ENCODE measurements around the gene ZNF627.

ZNF627 gene

DNA sequence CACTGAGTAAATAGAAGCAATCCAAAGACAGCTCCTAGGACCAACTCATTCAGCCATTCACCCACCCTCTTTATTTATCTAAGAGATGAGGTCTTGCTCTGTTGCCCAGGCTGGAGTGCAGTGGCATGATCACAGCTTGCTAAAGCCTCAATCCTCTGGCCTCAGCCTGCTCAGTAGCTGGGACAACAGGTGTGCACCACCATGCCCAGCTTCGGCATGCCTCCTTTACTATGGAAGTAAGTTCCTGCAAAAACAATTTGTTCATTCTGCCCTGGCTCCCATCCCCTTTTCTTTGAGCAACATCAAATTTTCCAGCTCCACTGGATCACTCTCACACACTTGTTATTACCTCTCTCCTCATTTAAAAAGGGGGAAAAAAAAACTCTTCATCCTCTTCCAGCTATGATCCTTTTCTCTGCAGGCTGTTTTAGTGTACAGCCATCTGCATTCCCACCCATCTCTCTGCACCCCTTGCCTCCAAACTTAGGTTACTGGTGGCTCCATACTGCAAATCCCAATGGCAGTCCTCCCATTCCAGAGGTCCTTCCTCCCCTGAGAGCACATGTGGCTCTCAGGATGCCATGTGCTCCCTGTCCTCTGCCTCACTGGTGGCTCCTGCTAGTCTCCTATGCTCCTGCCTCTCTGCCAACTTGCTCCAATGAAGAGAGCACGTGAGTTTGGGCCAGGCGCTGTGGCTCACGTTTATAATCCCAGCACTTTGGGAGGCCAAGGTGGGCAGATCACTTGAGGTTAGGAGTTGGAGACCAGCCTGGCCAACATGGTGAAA lies 40.5 kb upstream of the ZNF627 start:
- Histone ChIP-seq H2BK120ac (ENCODE audit: insufficient read depth, low read length, poor library complexity) (no peak overlapping the region), H3K9me3 (ENCODE audit: insufficient read depth, low read depth, low read length) (no peaks in the 10 kb centered on the region), H3K79me2 (ENCODE audit: control insufficient read depth, insufficient read depth, low read length, poor library complexity) (peaks cover 12% of the 10 kb centered on the region), H2AFZ (ENCODE audit: insufficient read depth, low read length, poor library complexity) (no peak overlapping the region), H3K4ac (ENCODE audit: low read depth, low read length) (peak overlapping the region; percentile 1), H3K27me3 (ENCODE audit: insufficient read depth, low read length) (no peaks in the 10 kb centered on the region), H3K4me2 (ENCODE audit: low read length) (no peak overlapping the region), H4K91ac (ENCODE audit: low read depth, low read length) (no peak overlapping the region), H3K79me1 (ENCODE audit: low read length) (peaks cover 6% of the 10 kb centered on the region), H3K4me3 (ENCODE audit: low read depth, low read length) (no peak overlapping the region), H3K23ac (ENCODE audit: low read length) (no peak overlapping the region), H3K9ac (ENCODE audit: low read length) (no peak overlapping the region), H3K36me3 (ENCODE audit: control insufficient read depth in 1 of 2, insufficient read depth in 2 of 2, low read length in 2 of 2) (peaks cover 31 to 35% of the 10 kb centered on the region in 2 experiments), H3K14ac (ENCODE audit: low read length) (no peak overlapping the region), H3K18ac (ENCODE audit: low read length) (no peak overlapping the region), H4K8ac (ENCODE audit: low read depth, low read length) (no peak overlapping the region), H2BK12ac (ENCODE audit: low read length) (no peak overlapping the region), H3K27ac (ENCODE audit: low read depth, low read length) (no peak overlapping the region), H3K4me1 (ENCODE audit: control insufficient read depth in 1 of 2, insufficient read depth in 2 of 2, low read length in 2 of 2) (peaks cover 8 to 9% of the 10 kb centered on the region in 2 experiments), H4K12ac (ENCODE audit: low read depth, low read length) (no peak overlapping the region), H2BK5ac (ENCODE audit: low read depth, low read length, poor library complexity) (no peak overlapping the region), H2AK5ac (ENCODE audit: low read length) (no peak overlapping the region)
- no CpG with 5 or more reads among the region's 4 CpGs for WGBS (ENCODE audit: extremely low coverage, insufficient coverage, insufficient read length)
- DNase-seq = no peak

GRCh38 chr19:11558881-11559828 lies 38.1 kb upstream of the ZNF627 start, which contains the start of gene ELOF1:
TSS of gene ELOF1 (minus strand) at chr19:11559230. CDS start at chr19:11554347, 4,883 bp downstream.
- H3K4me1 ChIP-seq (ENCODE audit: control insufficient read depth in 1 of 2, insufficient read depth in 2 of 2, low read length in 2 of 2) = peaks cover 8 to 9% of the 10 kb centered on the region in 2 experiments
- peak within 1 kb of the TSS; percentile 52 for H2AK5ac ChIP-seq (ENCODE audit: low read length)
- peak within 1 kb of the TSS; percentile 76 for H3K9ac ChIP-seq (ENCODE audit: low read length)
- H2AFZ ChIP-seq (ENCODE audit: insufficient read depth, low read length, poor library complexity) = peak within 1 kb of the TSS; percentile 68
- H3K27me3 ChIP-seq (ENCODE audit: insufficient read depth, low read length) = no peaks in the 10 kb centered on the region
- peaks cover 6% of the 10 kb centered on the region for H3K79me1 ChIP-seq (ENCODE audit: low read length)
- no peak within 1 kb of the TSS for H3K23ac ChIP-seq (ENCODE audit: low read length)
- no peak within 1 kb of the TSS for H2BK5ac ChIP-seq (ENCODE audit: low read depth, low read length, poor library complexity)
- no peak within 1 kb of the TSS for H2BK120ac ChIP-seq (ENCODE audit: insufficient read depth, low read length, poor library complexity)
- no peak within 1 kb of the TSS for H3K27ac ChIP-seq (ENCODE audit: low read depth, low read length)
- peak; percentile 100 for DNase-seq
- peak within 1 kb of the TSS; percentile 23 for H4K91ac ChIP-seq (ENCODE audit: low read depth, low read length)
- peak within 1 kb of the TSS; percentile 71 for H3K18ac ChIP-seq (ENCODE audit: low read length)
- H3K9me3 ChIP-seq (ENCODE audit: insufficient read depth, low read depth, low read length) = no peaks in the 10 kb centered on the region
- peak within 1 kb of the TSS; percentile 72 for H3K14ac ChIP-seq (ENCODE audit: low read length)
- WGBS (ENCODE audit: extremely low coverage, insufficient coverage, insufficient read length) = no CpG with 5 or more reads among the region's 57 CpGs
- H3K79me2 ChIP-seq (ENCODE audit: control insufficient read depth, insufficient read depth, low read length, poor library complexity) = peaks cover 12% of the 10 kb centered on the region
- H3K4me2 ChIP-seq (ENCODE audit: low read length) = peak within 1 kb of the TSS; percentile 93
- no peak within 1 kb of the TSS for H2BK12ac ChIP-seq (ENCODE audit: low read length)
- peak within 1 kb of the TSS; percentile 92 for H3K4me3 ChIP-seq (ENCODE audit: low read depth, low read length)
- H3K4ac ChIP-seq (ENCODE audit: low read depth, low read length) = peak within 1 kb of the TSS; percentile 85
- peaks cover 12 to 15% of the 10 kb centered on the region in 2 experiments for H3K36me3 ChIP-seq (ENCODE audit: control insufficient read depth in 1 of 2, insufficient read depth in 2 of 2, low read length in 2 of 2)
- peak within 1 kb of the TSS; percentile 27 for H4K12ac ChIP-seq (ENCODE audit: low read depth, low read length)
- H4K8ac ChIP-seq (ENCODE audit: low read depth, low read length) = peak within 1 kb of the TSS; percentile 86

GRCh38 chr19:11560404-11561051 lies 36.8 kb upstream of the ZNF627 start:
- Histone ChIP-seq H3K79me2 (ENCODE audit: control insufficient read depth, insufficient read depth, low read length, poor library complexity) (peaks cover 12% of the 10 kb centered on the region), H3K27ac (ENCODE audit: low read depth, low read length) (no peak overlapping the region), H3K9ac (ENCODE audit: low read length) (no peak overlapping the region), H2AK5ac (ENCODE audit: low read length) (no peak overlapping the region), H4K12ac (ENCODE audit: low read depth, low read length) (no peak overlapping the region), H2AFZ (ENCODE audit: insufficient read depth, low read length, poor library complexity) (no peak overlapping the region), H3K36me3 (ENCODE audit: control insufficient read depth in 1 of 2, insufficient read depth in 2 of 2, low read length in 2 of 2) (peaks cover 4 to 5% of the 10 kb centered on the region in 2 experiments), H3K79me1 (ENCODE audit: low read length) (peaks cover 6% of the 10 kb centered on the region), H2BK12ac (ENCODE audit: low read length) (no peak overlapping the region), H3K4me2 (ENCODE audit: low read length) (no peak overlapping the region), H3K14ac (ENCODE audit: low read length) (no peak overlapping the region), H2BK120ac (ENCODE audit: insufficient read depth, low read length, poor library complexity) (no peak overlapping the region), H4K8ac (ENCODE audit: low read depth, low read length) (no peak overlapping the region), H3K23ac (ENCODE audit: low read length) (no peak overlapping the region), H3K4ac (ENCODE audit: low read depth, low read length) (no peak overlapping the region), H3K4me1 (ENCODE audit: control insufficient read depth in 1 of 2, insufficient read depth in 2 of 2, low read length in 2 of 2) (peaks cover 8 to 9% of the 10 kb centered on the region in 2 experiments), H4K91ac (ENCODE audit: low read depth, low read length) (no peak overlapping the region), H3K4me3 (ENCODE audit: low read depth, low read length) (no peak overlapping the region), H3K9me3 (ENCODE audit: insufficient read depth, low read depth, low read length) (no peaks in the 10 kb centered on the region), H2BK5ac (ENCODE audit: low read depth, low read length, poor library complexity) (no peak overlapping the region), H3K27me3 (ENCODE audit: insufficient read depth, low read length) (no peaks in the 10 kb centered on the region), H3K18ac (ENCODE audit: low read length) (no peak overlapping the region)
- DNase-seq = peak in 1 of 2 donors; percentile 52
- WGBS (ENCODE audit: extremely low coverage, insufficient coverage, insufficient read length) = no CpG with 5 or more reads among the region's 9 CpGs

DNA sequence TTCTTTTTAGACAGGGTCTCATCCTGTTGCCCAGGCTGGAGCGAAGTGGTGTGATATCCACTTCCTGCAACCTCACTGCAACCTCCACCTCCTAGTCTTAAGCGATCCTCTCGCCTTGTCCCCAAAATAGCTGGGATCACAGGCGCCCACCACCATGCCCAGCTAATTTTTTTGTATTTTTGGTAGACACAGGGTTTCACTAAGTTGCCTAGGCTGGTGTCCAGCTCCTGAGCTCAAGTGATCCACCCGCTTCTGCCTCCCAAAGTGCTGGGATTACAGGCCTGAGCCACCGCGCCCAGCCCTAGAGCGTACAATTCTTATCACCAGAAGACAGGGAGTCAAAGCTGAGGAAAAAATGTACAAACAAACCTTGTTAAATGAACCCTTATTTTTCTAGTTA lies 33.8 kb upstream of the ZNF627 start:
- H3K79me1 ChIP-seq (ENCODE audit: low read length) = peaks cover 6% of the 10 kb centered on the region
- no peaks in the 10 kb centered on the region for H3K36me3 ChIP-seq (ENCODE audit: control insufficient read depth in 1 of 2, insufficient read depth in 2 of 2, low read length in 2 of 2)
- H3K4me2 ChIP-seq (ENCODE audit: low read length) = no peak overlapping the region
- no peak overlapping the region for H3K18ac ChIP-seq (ENCODE audit: low read length)
- H3K4me1 ChIP-seq (ENCODE audit: control insufficient read depth in 1 of 2, insufficient read depth in 2 of 2, low read length in 2 of 2) = no peaks in the 10 kb centered on the region
- H3K4ac ChIP-seq (ENCODE audit: low read depth, low read length) = no peak overlapping the region
- H4K8ac ChIP-seq (ENCODE audit: low read depth, low read length) = no peak overlapping the region
- H3K79me2 ChIP-seq (ENCODE audit: control insufficient read depth, insufficient read depth, low read length, poor library complexity) = peaks cover 4% of the 10 kb centered on the region
- WGBS (ENCODE audit: extremely low coverage, insufficient coverage, insufficient read length) = no CpG with 5 or more reads among the region's 8 CpGs
- no peak overlapping the region for H2BK5ac ChIP-seq (ENCODE audit: low read depth, low read length, poor library complexity)
- H3K9ac ChIP-seq (ENCODE audit: low read length) = no peak overlapping the region
- no peaks in the 10 kb centered on the region for H3K27me3 ChIP-seq (ENCODE audit: insufficient read depth, low read length)
- no peak overlapping the region for H2AK5ac ChIP-seq (ENCODE audit: low read length)
- no peak overlapping the region for H3K4me3 ChIP-seq (ENCODE audit: low read depth, low read length)
- DNase-seq = no peak
- H2BK12ac ChIP-seq (ENCODE audit: low read length) = no peak overlapping the region
- H4K12ac ChIP-seq (ENCODE audit: low read depth, low read length) = no peak overlapping the region
- H3K23ac ChIP-seq (ENCODE audit: low read length) = no peak overlapping the region
- H2AFZ ChIP-seq (ENCODE audit: insufficient read depth, low read length, poor library complexity) = no peak overlapping the region
- H3K9me3 ChIP-seq (ENCODE audit: insufficient read depth, low read depth, low read length) = no peaks in the 10 kb centered on the region
- no peak overlapping the region for H4K91ac ChIP-seq (ENCODE audit: low read depth, low read length)
- no peak overlapping the region for H3K27ac ChIP-seq (ENCODE audit: low read depth, low read length)
- H3K14ac ChIP-seq (ENCODE audit: low read length) = no peak overlapping the region
- H2BK120ac ChIP-seq (ENCODE audit: insufficient read depth, low read length, poor library complexity) = no peak overlapping the region
